GM18861 (cell line): Measurements from ENCODE around the gene CRAT.
A peak's percentile ranks its signal among the peaks of the same experiment; 100 is the strongest.

Experiments used
- ATAC-seq: cut with Tn5 transposase; IDR thresholded peaks from one replicate; pipeline ENCODE4 v1.9.1; 2021; ENCODE audit not compliant: unreplicated experiment

Gene CRAT

DNA sequence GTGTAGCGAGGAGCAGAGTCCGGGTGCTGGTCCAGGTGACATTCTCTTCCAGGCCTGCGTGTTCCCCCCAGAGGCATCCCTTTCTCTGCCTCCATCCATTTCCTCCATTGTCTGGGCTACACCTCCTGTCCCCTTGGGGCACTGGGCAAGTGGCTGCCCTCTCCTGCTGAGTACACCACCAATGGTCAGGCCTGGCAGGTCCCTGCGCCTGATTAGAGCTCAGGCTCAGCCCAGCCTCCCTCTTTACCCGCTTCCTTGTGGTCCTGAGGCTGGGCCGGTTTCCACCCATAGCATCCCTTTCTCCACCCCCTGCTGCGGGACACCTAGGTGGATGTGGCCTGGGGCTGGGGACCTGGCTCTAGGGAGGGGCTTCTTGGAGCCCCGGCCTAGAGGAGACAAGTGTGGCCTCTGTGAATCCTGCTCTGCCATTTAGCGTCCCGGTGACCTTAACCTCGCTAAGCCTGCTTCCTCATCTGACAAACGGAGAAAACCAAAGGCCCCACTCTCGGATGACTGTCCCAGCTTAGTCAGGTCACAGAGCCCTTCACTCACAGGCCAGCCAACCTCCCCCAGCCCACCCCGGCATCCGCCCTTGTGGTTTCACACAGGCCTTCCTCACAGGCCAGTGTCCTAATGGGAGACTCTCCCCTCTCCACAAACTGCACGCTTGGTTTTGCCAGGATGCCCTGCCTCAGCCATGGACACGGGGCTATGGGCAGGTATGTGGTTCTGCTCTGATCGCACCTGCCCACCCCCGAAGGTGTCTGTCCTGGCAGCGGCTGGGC lies 16.8 kb downstream of the CRAT start:
- ATAC-seq = no peak

DNA sequence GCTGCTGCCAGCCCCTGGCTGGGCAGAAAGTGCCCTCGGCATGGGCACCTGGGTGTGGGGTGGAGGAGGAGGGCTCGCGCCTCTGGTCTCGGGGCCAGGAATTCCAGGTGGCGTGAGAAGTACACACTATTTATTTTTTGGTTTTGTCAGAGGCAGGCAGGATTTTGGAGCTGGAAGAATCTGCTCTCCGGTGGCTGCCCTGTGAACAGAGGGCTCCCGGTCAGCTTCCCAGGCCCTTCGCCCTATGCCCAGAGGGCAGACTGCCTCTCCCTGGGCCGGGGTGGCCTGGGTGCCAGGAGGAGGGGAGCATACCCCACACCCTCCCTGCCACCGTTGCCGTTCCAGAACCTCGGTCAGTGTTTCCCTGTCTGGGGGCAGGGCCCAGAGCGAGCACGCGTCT lies 21.3 kb downstream of the CRAT start:
- no peak for ATAC-seq

DNA sequence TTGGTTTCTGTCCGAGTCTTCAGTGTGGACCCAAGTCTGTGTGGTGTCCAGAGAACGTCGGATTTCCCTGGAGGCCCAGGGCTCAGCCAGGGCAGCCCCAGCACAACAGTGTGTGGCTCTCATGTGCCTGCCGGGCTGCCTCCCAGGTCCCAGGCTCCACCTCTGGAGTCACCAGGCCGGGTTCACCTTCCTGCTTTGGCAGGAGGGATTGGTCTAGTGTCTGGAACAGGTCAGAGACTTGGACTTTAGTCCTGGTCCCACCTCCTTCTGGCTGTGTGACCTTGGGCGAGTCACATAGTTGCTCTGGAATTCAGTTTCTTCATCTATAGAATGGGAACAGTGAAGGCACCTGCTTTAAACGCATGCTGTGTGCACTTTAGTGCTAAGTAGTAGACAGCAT lies 26.5 kb downstream of the CRAT start:
- ATAC-seq = no peak

DNA sequence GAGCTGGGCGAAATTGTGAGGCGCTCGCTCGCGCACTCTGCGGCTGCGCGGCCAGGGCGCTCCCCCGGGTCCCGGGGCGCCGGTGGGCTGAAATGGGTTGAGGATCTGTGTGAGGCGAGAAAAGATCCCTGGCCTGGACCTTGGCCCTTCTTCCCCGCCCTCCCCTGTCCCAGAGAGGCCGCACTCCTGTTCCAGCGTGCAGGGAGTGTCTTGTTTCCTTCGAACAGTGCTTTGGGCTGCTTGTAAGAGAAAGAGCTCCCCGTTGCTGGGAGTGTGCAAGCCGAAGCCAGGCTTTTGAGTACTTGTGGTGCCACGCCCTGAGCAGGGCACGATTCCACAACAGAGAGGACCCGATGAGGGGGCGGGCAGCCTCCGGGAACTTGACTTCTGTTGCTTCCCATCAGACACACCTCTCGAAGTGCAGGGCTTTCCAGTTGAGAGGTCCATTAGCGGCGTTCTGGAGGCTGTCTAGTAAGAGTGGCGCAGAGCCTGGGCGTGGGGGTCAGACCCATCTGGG lies 29.1 kb downstream of the CRAT start:
- ATAC-seq = no peak

DNA sequence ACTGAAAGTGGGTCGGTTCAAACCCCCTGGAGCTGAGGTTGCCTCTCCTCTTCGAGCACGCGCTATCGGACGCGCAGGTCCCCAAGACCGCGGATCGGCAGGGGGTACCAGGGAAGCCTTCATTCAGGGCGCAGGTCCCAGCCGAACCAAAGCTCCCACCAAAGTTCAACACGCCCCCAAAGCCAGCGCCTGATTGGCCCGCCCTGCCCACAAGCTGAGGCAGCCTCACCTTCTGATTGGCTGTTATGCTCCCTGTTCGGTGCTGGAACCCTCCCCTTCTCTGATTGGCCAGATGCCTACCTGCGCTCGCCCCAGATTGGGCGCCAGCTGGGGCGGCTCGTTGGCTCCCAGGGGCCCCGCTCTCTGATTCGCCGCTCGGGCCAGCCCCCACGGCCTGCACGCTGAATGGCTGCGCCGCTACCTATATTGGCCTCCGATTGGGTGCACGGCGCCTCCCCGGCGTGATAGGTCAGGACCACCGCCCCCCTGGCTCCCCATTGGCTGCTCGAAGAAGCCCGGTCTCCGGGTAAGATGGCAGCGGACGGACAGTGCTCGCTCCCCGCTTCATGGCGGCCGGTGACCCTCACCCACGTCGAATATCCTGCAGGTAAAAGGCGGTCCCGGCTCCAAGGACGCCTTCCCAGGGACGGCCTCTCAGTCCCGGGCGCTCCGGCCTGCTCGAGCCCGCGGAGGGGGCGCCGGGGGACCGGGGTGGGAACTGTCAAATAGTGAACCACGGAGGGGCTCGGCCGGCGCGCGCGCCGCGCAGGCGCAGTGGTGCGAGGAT lies 29.8 kb downstream of the CRAT start, which contains the start of gene DOLPP1:
Gene DOLPP1 (plus strand): TSS at position 511 of the 787 bp plus-strand sequence. CDS start 21 bp downstream, at position 532.
- ATAC-seq = peak; percentile 87

DNA sequence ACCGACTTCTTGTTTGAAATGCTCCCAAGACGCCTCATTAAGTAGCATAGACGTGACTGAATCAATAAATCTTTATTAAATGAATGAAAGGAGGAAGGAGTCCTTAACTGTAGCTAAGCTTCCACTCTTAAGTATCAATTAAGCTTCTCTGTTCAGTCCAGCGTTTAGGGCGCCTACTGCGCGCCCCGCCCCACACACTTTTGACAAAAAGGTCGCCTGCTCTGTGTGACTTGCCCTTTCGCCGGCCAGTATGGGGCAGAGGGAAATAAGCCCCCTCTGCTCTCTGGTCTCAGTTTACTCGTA lies 30.3 kb downstream of the CRAT start:
- peak; percentile 1 for ATAC-seq

DNA sequence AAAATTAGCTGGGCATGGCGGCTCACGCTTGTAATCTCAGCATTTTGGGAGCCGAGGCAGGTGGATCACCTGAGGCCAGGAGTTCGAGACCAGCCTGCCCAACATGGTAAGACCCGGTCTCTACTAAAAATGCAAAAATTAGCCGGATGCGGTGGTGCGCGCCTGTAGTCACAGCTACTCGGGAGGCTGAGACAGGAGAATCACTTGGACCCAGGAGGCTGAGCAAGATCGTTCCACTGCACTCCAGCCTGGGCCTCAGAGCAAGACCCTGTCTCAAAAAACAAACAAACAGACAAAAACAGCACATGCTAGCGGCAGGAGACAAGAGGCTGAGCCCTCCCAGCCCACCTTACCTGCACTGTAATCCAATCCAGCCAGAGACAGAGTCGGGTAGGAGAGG lies 30.8 kb downstream of the CRAT start:
- no peak for ATAC-seq

DNA sequence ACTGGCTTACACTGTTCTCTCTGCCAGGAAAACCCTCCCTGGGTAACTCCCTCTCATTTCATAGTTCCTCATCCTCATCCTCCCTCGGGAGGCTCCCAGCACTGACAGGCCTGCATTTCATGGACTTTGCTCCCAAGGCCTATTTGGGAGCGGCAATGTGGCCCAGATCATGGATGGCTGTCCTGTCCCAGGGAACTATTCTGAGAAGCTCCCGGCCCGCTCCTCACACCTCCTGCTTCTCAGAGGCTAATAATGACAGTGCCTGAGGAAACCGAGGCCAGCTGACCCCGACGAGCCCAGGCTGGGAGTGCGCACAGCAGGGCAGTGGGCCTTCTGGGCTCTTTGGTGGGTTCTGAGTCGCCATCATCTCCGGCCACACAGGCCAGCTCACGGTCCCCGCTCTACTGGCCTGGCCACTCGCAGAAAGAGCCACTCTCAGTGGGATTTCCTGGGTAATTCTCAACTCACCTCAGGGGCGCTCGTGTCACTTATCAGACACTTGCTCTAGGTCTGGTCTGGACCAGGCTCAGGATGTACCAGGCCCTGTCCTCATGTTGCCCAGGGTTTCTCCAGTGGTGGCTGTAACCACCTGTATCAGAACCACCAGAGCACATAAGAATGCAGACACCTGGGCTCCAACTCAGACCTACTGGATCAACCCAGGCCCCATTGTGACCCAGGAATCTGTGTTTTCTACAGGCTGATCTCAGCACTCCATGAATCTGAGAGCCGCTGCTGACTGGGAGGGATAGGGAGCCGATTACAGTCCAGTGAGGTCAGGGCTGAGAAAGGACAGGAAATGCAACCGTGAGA lies 31.7 kb downstream of the CRAT start:
- no peak for ATAC-seq

DNA sequence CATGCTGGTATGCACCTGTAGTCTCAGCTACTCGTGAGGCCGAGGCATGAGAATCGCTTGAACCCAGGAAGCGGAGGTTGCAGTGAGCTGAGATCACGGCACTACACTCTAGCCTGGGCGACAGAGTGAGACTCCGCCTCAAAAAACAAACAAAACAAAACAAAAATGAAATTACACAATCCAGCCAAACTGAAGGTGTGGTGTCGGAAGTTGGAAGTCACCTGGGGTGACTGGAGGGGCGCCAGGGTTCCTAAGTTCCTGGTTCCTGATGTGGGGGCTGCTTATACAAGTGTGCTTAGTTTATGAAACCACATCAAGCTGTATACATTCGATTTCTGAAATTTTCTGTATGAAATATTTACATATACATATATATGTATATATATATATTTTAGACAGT lies 33.4 kb downstream of the CRAT start:
- ATAC-seq = no peak

DNA sequence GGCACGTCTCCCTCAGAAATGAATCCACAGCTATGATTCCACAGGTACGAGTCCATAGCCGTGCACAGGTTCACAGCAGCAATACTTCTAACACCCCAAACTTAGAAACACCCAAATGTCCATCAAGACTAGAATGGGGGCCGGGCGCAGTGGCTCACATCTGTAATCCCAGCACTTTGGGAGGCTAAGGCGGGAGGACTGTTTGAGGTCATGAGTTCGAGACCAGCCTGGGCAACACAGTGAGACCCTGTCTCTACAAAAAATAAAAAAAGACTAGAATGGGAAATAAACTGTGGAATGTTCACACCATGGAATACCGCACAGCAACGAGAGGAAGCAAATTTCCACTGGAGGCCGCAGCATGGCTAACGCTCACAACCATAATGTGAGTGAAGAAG lies 34.0 kb downstream of the CRAT start:
- ATAC-seq = no peak

DNA sequence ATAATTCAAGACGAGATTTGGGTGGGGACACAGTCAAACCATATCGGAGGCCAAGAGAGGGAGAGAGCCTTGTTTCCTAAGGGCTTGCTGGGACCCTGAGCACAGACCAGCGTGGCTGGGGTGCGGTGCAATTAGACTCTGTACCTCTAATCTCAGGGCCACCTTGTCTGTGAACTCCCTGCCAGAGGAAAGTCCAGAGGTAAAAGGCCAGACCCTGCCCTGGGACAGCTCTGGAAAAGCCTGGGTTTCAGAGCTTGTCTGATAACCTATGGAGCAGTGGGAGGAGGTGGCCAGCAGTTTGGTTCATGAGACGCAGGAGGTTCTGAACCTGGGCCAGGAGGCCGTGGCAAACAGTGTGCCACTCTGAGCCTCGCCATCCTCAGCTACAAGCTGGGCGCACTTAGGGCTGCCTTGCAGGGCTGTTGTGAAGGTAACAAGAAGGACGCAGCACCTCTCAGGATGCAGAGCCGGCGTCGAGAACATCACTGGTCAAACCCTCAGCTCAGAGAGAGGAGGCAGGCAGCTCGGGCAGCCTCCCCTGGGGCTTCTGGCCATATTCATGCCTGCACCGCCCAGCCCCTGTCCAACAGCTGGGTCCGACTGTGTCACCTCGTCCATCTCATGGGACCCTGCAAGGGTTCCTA lies 34.5 kb downstream of the CRAT start:
- no peak for ATAC-seq

DNA sequence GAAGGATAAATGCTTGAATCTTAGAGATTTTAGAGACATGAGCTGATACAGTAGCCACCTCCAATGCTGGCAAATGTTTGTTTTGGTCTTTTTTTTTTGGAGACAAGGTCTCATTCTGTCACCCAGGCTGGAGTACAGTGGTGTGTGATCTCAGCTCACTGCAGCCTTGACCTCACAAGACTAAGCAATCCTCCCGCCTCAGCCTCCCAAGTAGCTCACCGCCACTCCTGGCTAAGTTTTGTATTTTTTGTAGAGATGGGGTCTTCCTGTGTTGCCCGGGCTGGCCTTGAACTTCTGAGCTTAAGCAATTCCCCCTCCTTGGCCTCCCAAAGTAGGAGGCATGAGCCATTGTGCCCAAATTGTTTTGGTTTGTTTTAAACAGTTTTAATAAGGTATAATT lies 36.5 kb downstream of the CRAT start:
- no peak for ATAC-seq

DNA sequence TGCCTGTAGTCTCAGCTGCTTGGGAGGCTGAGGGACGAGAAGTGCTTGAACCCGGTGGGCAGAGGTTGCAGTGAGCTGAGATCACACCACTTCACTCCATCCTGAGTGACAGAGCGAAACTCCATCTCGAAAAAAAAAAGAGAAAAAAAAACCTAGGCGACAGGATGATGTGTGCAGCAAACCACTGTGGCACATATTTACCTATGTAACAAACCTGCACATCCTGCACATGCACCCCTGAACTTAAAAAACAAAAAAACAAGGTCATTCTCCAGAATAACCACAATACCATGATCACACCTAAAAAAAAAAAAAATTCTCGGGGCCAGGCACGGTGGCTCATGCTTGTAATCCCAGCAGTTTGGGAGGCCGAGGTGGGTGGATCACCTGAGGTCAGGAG lies 37.2 kb downstream of the CRAT start:
- no peak for ATAC-seq

DNA sequence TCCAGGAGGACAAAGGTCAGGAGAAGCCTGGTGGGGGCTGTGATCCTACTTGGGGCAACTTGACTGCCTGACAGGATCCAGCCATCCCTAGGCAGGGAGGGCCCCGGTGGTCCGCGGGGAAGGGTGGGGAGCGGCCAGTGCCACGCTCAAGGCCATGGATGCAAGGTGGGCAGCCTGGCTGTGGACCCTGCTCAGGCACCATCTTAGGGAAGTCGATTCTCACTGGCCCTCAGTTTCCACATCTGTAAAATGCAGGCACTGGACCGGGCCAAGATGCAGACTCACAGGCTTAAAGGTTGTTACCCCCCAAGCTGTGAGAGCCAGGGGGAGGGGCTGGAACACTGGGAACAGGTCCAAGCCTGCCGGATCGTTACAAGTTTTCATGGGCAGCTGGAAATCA lies 38.4 kb downstream of the CRAT start:
- ATAC-seq = no peak

DNA sequence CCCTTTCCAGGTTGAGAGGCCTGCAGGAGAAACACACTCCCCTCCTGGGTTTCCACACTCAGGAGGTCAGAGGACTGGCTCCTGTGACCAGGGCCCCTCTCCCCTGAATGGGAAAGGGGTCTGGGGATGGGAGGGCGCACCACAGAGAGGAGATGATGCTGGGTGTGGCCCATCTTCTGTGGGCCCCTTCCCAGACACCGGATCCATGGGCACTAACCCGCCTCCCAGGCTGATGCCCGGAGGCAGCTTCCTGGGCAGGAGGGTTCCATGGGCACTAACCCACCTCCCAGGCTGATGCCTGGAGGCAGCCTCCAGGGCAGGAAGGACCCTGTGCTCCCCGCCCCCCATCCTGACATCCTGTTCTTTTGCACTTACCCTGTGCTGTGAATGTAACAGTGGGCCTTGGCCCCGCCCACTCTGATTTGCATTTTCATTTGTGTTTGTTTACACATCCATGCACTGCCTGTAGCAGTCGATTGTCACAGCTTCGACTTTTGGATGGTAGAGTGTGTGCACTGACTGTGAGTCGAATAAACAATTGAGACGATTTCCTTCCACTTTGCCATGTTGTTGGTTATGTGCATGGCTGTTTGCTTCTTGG lies 39.0 kb downstream of the CRAT start:
- no peak for ATAC-seq

DNA sequence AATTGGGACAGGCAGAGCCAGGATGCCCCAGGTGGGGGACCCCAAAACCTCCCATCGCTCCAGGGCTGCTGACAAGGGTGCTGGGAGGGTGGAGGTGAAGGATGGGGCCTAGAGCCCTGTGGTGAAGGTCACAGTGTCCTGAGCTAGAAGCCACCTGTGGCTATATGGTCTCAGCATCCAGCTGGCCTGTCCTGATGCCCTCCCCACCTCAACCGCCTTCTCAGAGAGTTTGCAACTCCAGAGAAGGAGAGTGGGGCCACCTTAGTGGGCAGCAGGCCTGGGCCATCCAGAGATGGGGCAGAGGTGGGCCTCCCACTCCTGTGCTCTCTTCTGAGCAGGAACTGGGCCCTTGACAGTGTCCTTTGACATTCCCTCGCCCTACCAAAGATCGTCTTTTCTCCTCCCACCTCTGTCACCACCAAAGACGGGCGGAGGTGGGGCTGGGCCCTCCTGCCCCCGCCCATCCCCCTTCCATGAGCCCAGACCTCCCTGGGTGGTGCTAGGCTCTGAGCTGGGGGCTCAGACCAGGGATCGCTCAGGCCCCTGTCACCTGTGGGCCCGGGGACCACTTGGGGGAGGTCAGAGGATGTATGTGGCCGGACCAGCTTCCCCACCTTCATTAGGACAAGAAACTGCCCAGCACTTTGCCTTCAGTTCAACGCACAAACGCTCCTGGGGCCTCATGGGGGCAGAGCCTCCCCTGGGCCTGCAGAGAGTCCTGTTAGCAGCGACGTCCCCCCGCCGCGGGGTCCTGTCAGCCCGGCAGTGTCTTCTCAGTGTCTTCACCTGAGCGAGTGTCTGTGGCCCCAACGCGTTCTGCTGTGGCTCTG lies 39.7 kb downstream of the CRAT start:
- no peak for ATAC-seq

DNA sequence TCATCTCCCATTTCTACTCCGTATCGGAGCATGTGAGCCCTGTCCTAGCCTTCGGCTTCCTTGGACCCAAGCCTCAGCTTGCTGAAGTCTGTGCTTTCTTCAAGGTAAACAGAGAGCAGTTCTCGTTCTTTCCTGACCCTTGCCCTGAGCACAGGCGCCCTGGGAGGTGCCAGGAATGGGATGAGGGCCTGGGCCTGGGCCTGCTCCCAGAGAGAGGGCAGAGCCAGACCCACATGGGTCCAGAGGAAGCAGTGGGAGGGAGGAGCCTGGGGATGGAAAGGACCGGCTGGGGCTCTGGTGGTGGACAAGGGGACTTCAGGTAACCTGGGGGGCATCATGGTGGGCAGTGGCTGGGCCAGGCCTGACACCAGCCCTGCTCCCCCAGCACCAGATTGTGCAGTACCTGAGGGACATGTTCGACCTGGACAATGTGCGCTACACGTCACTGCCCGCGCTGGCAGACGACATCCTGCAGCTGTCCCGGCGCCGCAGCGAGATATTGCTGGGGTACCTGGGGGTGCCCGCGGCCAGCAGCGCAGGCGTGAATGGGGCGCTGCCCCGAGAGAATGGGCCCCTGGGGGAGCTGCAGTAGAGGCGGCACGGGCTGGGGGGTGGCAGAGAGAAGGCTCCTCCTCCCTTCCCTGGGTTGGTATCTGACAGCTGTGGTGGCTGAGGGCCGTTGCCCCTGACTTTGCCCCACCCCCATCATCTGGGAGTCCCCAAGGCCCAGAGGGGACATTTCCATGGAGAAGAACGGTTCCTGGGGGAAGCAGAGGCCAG lies 40.5 kb downstream of the CRAT start:
- ATAC-seq = no peak

DNA sequence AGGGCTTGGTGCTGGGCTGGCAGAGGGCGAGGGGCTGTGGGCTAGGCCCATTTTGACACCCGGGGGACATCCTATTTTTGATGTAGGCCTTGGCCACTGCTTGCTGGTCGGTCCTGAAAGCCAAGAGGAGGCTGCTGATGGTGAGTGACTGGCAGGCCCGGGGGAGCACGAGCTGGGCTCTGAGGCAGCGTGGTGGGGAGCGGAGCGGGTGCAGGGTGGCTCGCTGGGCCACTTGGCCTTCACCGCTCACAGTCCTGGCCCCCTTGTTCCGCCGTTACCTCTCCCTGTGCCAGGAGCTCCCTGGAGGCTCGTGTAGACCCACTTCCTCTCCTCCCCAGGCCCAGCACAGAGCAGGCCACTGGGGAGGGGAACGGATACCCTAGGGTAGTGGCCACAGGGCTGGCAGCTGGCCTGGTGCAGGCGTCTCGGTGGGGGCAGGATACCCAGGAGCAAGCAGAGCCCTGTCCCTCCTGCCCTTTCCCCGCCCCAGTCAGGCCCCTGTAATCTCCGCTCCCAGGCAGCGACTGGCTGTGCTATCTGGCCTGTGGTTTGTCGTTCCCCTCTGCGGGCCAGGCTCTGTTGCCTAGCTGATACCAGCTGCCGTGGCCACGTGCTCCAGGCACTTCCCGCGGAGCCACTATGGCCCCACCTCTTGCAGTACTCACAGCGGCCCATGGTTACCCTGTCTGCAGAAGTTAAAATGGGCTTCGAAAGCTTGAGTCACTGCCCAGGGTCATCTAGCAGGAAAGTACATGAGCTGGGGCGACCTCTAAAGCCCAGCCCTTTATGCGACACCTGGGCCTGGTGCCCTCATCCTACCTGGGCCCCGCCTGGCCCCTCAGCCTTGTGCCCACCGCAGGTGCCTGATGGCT lies 41.4 kb downstream of the CRAT start:
- no peak for ATAC-seq
